H9 (cell line): ENCODE measurements around the gene AKIRIN2. TPM values are rescaled to one million over a fixed set of nuclear protein-coding genes. Genes with fewer than 3 reads are reported as not detected.

Experiments
- DNase-seq: peaks from one replicate; pipeline ENCODE4 v3.0.0-alpha.2; 2017
- H2AFZ ChIP-seq: one replicate; pipeline ENCODE4 v1.6.1; 2013; ENCODE audit warnings: mild to moderate bottlenecking, low read length, control low read depth, moderate library complexity
- H2AK5ac ChIP-seq: 2 replicates; pipeline ENCODE4 v1.6.1; 2013; ENCODE audit warnings: low read length, control low read depth, mixed read lengths; ENCODE audit not compliant: insufficient read length
- H2BK120ac ChIP-seq: one replicate; pipeline ENCODE4 v1.6.1; 2013; ENCODE audit warnings: low read depth, mild to moderate bottlenecking, low read length, control low read depth, inconsistent platforms; ENCODE audit not compliant: poor library complexity, severe bottlenecking
- H2BK12ac ChIP-seq: 2 replicates; pipeline ENCODE4 v1.6.1; 2013; ENCODE audit warnings: low read length, control low read depth, mixed read lengths, low read depth; ENCODE audit not compliant: insufficient read length
- H2BK15ac ChIP-seq: 2 replicates; pipeline ENCODE4 v1.6.1; 2013; ENCODE audit warnings: low read depth, low read length, control low read depth
- H2BK20ac ChIP-seq: one replicate; pipeline ENCODE4 v1.6.1; 2013; ENCODE audit warnings: low read depth, mild to moderate bottlenecking, low read length, control low read depth, inconsistent platforms; ENCODE audit not compliant: poor library complexity, severe bottlenecking
- H2BK5ac ChIP-seq: 2 replicates; pipeline ENCODE4 v1.6.1; 2013; ENCODE audit warnings: low read length, control low read depth, mixed read lengths; ENCODE audit not compliant: insufficient read length
- H3K14ac ChIP-seq: 2 replicates; pipeline ENCODE4 v1.6.1; 2013; ENCODE audit warnings: low read length, control low read depth; ENCODE audit not compliant: insufficient read depth
- H3K18ac ChIP-seq: 2 replicates; pipeline ENCODE4 v1.6.1; 2013; ENCODE audit warnings: low read depth, mild to moderate bottlenecking, mixed read lengths, low read length, control low read depth; ENCODE audit not compliant: insufficient read length
- H3K23ac ChIP-seq: 2 replicates; pipeline ENCODE4 v1.6.1; 2013; ENCODE audit warnings: low read length, control low read depth, mixed read lengths, low read depth; ENCODE audit not compliant: insufficient read length
- H3K23me2 ChIP-seq: 2 replicates; pipeline ENCODE4 v1.6.1; 2013; ENCODE audit warnings: low read depth, mild to moderate bottlenecking, mixed read lengths, low read length, control low read depth; ENCODE audit not compliant: insufficient read length, poor library complexity, severe bottlenecking
- H3K27ac ChIP-seq: 2 replicates; pipeline ENCODE4 v1.5.1; 2013; ENCODE audit warnings: low read length, control low read depth, mixed read lengths, low read depth; ENCODE audit not compliant: insufficient read length
- H3K27me3 ChIP-seq: 2 replicates; pipeline ENCODE4 v1.6.1; 2013; ENCODE audit warnings: low read length, control low read depth, inconsistent platforms; ENCODE audit not compliant: insufficient read depth
- H3K4ac ChIP-seq: 2 replicates; pipeline ENCODE4 v1.6.1; 2013; ENCODE audit warnings: low read depth, mild to moderate bottlenecking, control low read depth, inconsistent platforms, low read length, moderate library complexity
- H3K4me1 ChIP-seq: 2 replicates; pipeline ENCODE4 v1.6.1; 2013; ENCODE audit warnings: low read length, control low read depth, inconsistent platforms; ENCODE audit not compliant: insufficient read depth
- H3K4me2 ChIP-seq: 2 replicates; pipeline ENCODE4 v1.6.1; 2013; ENCODE audit warnings: low read length, control low read depth, mixed read lengths; ENCODE audit not compliant: insufficient read length, insufficient read depth
- H3K56ac ChIP-seq: 2 replicates; pipeline ENCODE4 v1.6.1; 2013; ENCODE audit warnings: low read depth, mild to moderate bottlenecking, mixed read lengths, low read length, control low read depth; ENCODE audit not compliant: insufficient read length
- H3K79me1 ChIP-seq: 2 replicates; pipeline ENCODE4 v1.6.1; 2013; ENCODE audit warnings: low read depth, mild to moderate bottlenecking, moderate library complexity, low read length, control low read depth, inconsistent platforms; ENCODE audit not compliant: insufficient read depth, poor library complexity, severe bottlenecking
- H3K79me2 ChIP-seq: 2 replicates; pipeline ENCODE4 v1.6.1; 2013; ENCODE audit warnings: low read length, control low read depth, inconsistent platforms; ENCODE audit not compliant: insufficient read depth
- H3K9ac ChIP-seq: 2 replicates; pipeline ENCODE4 v1.6.1; 2013; ENCODE audit warnings: low read length, control low read depth, mixed read lengths; ENCODE audit not compliant: insufficient read length; ENCODE audit errors: extremely low read depth
- H3K9me3 ChIP-seq: one replicate; pipeline ENCODE4 v1.6.1; 2013; ENCODE audit warnings: low read depth, low read length, inconsistent platforms; ENCODE audit not compliant: control insufficient read depth
- H3T11ph ChIP-seq: one replicate; pipeline ENCODE4 v1.6.1; 2013; ENCODE audit warnings: mild to moderate bottlenecking, low read length, control low read depth, inconsistent platforms
- H4K20me1 ChIP-seq: one replicate; pipeline ENCODE4 v1.6.1; 2013; ENCODE audit not compliant: control insufficient read depth, insufficient read length, insufficient read depth
- H4K5ac ChIP-seq: 2 replicates; pipeline ENCODE4 v1.6.1; 2013; ENCODE audit warnings: low read depth, mild to moderate bottlenecking, mixed read lengths, low read length, control low read depth; ENCODE audit not compliant: insufficient read length
- H4K8ac ChIP-seq: replicated peaks from 2 replicates; pipeline ENCODE4 v1.6.1; 2013; ENCODE audit warnings: low read length, control low read depth, mixed read lengths, low read depth; ENCODE audit not compliant: insufficient read length
- H4K91ac ChIP-seq: 2 replicates; pipeline ENCODE4 v1.6.1; 2013; ENCODE audit warnings: low read depth, mild to moderate bottlenecking, moderate library complexity, mixed read lengths, low read length, control low read depth; ENCODE audit not compliant: insufficient read length
- H3K27ac Mint-ChIP-seq, 3 experiments: 2 replicates in 2 of 3; 3 replicates in 1 of 3; pipeline ENCODE4 v1.8.0; 2020 to 2021; ENCODE audit warnings: mixed read lengths in 3 of 3, mild to moderate bottlenecking in 1 of 3, moderate library complexity in 1 of 3
- H3K27me3 Mint-ChIP-seq: 2 replicates; pipeline ENCODE4 v1.8.0; 2021; ENCODE audit warnings: low read depth, mild to moderate bottlenecking, moderate library complexity, mixed read lengths
- H3K36me3 Mint-ChIP-seq, 3 experiments: 2 replicates in 2 of 3; 3 replicates in 1 of 3; pipeline ENCODE4 v1.8.0; 2020 to 2021; ENCODE audit warnings: low read depth in 3 of 3, mixed read lengths in 3 of 3; ENCODE audit not compliant: insufficient read depth in 1 of 3
- H3K4me1 Mint-ChIP-seq, 2 experiments: 2 replicates each; pipeline ENCODE4 v1.8.0; 2020; ENCODE audit warnings: mixed read lengths in 2 of 2
- H3K4me3 Mint-ChIP-seq, 2 experiments: 2 replicates in 1 of 2; 3 replicates in 1 of 2; pipeline ENCODE4 v1.8.0; 2020 to 2021; ENCODE audit warnings: mild to moderate bottlenecking in 2 of 2, mixed read lengths in 2 of 2, moderate library complexity in 1 of 2
- H3K9me3 Mint-ChIP-seq, 2 experiments: 2 replicates in 1 of 2; 3 replicates in 1 of 2; pipeline ENCODE4 v1.8.0; 2020; ENCODE audit warnings: mild to moderate bottlenecking in 2 of 2, mixed read lengths in 2 of 2, moderate library complexity in 1 of 2
- WGBS: extraction: QIAGEN DNeasy Blood & Tissue Kit; methylation state at CpG from one replicate; pipeline ENCODE4 v1.1.7; 2013; ENCODE audit warnings: missing lambda C conversion rate, low lambda C conversion rate, mixed read lengths; ENCODE audit not compliant: insufficient read length; ENCODE audit errors: extremely low coverage; 5-methylcytosine and 5-hydroxymethylcytosine counted together
- total RNA-seq: library from RNA; stranded (reverse); gene quantifications from 2 replicates; pipeline ENCODE4 v1.2.1, GENCODE V29; 2021
- TF ChIP-seq, protein P1 (sequence below): fragments of 200-600 bp; sonication (generic); conservative IDR thresholded peaks from 3 replicates; pipeline ENCODE4 v1.8.0; 2021; ENCODE audit warnings: antibody characterized with exemption, mild to moderate bottlenecking

Gene AKIRIN2
- total RNA-seq, 1 experiment from 2014 or later = 75.7 TPM

DNA sequence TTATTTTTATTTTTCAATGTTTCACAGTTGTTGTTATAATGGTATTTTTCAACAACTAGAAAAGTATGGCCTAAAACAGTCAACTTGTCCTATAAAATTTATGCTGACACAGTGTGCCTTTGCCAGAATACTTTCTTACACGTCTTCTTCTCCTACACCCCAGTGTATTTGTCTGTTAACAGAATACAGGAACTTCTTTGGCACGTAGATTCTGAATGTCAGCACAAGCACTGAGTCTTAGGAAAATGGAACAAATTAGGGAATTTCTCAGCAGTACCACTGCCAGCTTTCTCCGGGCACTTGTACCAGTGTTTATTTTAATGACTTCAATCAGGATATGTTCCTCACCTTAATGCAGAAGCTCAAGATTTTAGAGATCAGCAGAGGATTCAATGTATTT, 26.7 kb upstream of the AKIRIN2 start:
- Histone ChIP-seq H3K27ac (no peak overlapping the region), H3K14ac (no peak overlapping the region), H3K4ac (no peak overlapping the region), H3K18ac (no peak overlapping the region), H3T11ph (no peak overlapping the region), H3K4me1 (0 out of 2 replicates have a peak, but pooled peaks cover 1% of the 10 kb centered on the region), H2BK20ac (no peak overlapping the region), H2BK15ac (no peak overlapping the region), H2AK5ac (no peak overlapping the region), H3K27me3 (no peaks in the 10 kb centered on the region), H3K56ac (no peak overlapping the region), H3K9me3 (no peaks in the 10 kb centered on the region), H4K5ac (no peak overlapping the region), H3K4me2 (no peak overlapping the region), H2AFZ (no peak overlapping the region), H3K79me2 (no peaks in the 10 kb centered on the region), H3K23me2 (no peaks in the 10 kb centered on the region), H3K9ac (no peak overlapping the region), H3K79me1 (no peaks in the 10 kb centered on the region), H2BK120ac (peak overlapping the region; percentile 6), H2BK12ac (no peak overlapping the region), H4K8ac (no peak overlapping the region), H4K20me1 (no peaks in the 10 kb centered on the region), H2BK5ac (no peak overlapping the region), H3K23ac (no peak overlapping the region), H4K91ac (no peak overlapping the region)
- Mint-ChIP-seq H3K27ac (no peak overlapping the region; a peak in 1 of 7 replicates), H3K4me3 (no peak overlapping the region), H3K36me3 (no peaks in the 10 kb centered on the region), H3K4me1 (peaks cover 10 to 12% of the 10 kb centered on the region in 2 experiments), H3K27me3 (no peaks in the 10 kb centered on the region), H3K9me3 (no peaks in the 10 kb centered on the region)
- WGBS = no CpG with 5 or more reads among the region's 3 CpGs
- no peak for DNase-seq
- TF ChIP-seq, protein P1, sequence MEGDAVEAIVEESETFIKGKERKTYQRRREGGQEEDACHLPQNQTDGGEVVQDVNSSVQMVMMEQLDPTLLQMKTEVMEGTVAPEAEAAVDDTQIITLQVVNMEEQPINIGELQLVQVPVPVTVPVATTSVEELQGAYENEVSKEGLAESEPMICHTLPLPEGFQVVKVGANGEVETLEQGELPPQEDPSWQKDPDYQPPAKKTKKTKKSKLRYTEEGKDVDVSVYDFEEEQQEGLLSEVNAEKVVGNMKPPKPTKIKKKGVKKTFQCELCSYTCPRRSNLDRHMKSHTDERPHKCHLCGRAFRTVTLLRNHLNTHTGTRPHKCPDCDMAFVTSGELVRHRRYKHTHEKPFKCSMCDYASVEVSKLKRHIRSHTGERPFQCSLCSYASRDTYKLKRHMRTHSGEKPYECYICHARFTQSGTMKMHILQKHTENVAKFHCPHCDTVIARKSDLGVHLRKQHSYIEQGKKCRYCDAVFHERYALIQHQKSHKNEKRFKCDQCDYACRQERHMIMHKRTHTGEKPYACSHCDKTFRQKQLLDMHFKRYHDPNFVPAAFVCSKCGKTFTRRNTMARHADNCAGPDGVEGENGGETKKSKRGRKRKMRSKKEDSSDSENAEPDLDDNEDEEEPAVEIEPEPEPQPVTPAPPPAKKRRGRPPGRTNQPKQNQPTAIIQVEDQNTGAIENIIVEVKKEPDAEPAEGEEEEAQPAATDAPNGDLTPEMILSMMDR = no peak
